ENCODE data around the gene C8B. TPM values are rescaled to one million over a fixed set of nuclear protein-coding genes. Genes with fewer than 3 reads are reported as not detected.

C8B gene
- total RNA-seq (ENCODE audit: low replicate concordance): not detected in 2 replicates

DNA sequence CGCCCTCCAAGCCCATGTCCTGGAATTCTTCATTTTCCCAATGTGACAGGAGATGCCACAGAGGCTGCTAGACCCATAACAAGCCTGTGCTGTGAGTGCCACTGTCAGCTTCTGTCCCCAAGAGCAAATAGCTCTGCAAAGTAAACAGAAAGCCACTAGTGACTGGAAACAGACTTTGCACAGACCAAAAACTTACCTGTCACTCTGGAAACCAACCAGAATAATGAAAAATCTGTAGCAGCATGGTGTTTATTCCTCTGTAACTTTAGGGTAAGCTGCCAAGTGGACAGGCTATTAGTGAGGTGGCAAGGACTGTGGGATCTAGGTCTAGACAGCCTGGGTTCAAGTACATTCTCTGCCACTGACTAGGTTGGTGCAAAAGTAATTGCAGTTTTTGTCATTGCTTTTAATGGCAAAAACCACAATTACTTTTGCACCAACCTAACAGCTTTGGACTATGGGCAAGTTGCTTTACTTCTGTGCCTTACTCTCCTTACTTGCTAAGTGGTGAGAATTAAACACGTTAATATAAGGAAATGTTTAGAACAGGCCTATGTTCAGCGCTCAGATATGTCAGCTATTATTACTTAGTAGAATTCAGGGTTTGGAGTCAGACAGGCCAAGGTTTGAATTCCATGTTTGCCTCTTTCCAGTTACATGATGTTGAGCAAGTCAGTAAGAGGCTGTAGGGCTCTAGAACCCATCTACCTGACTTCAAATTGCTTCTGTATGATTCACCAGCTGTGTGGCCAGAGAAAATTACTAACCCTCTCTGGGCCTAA lies at the start of gene C8B:
TSS of gene C8B (minus strand) at position 100 of the 782 bp plus-strand sequence. CDS start at position 33, 67 bp downstream.

Other genes with a start within 250 kb of the C8B start
- not detected in 2 replicates for gene FYB2, start 146.6 kb downstream of the C8B start, total RNA-seq (ENCODE audit: low replicate concordance)
- not detected in 2 replicates for gene C8A, start 111.2 kb downstream of the C8B start, total RNA-seq (ENCODE audit: low replicate concordance)